ENCODE data around the gene OVAAL.

- TF ChIP-seq TAF1 (IDR thresholded peaks at IDR 0.05; ENCODE audit: borderline replicate concordance, insufficient read depth, low read length) = no peak
- no peak for TF ChIP-seq REST (IDR thresholded peaks at IDR 0.05; ENCODE audit: insufficient read depth in 1 of 2, low read depth in 2 of 2, low read length in 2 of 2)
These were observed 32.1 kb downstream of the OVAAL start for GRCh38 chr1:180590889-180591288.
